Astrocyte (in vitro differentiated cells and primary cell): Measurements from ENCODE around the gene ARSG. TPM values are rescaled to one million over a fixed set of nuclear protein-coding genes. Genes with fewer than 3 reads are reported as not detected.
A peak's percentile ranks its signal among the peaks of the same experiment; 100 is the strongest.
"Not testable (repeated sequence)": the region's sequence is repeated elsewhere in the genome, so short reads cannot be mapped to it uniquely, and the experiment has no call there.

ENCODE experiments used
- DNase-seq: peaks from one replicate; pipeline ENCODE4 v3.0.0-alpha.2; 2010; ENCODE audit warnings: low read depth
- FAIRE-seq: peaks from 2 replicates; lab custom pipeline; 2011; peaks lifted over from hg19 to GRCh38; lab: Jason Lieb, UNC
- H2AFZ ChIP-seq: 2 replicates; pipeline ENCODE4 v1.6.0; 2012; ENCODE audit warnings: low read depth, low read length, inconsistent platforms
- H3K27ac ChIP-seq: 2 replicates; pipeline ENCODE4 v1.5.1; 2011; ENCODE audit warnings: low read depth, low read length, inconsistent platforms
- H3K27me3 ChIP-seq: 2 replicates; pipeline ENCODE4 v1.6.0; 2011; ENCODE audit warnings: low read length, inconsistent platforms; ENCODE audit not compliant: insufficient read depth
- H3K36me3 ChIP-seq: 2 replicates; pipeline ENCODE4 v1.5.1; 2011; ENCODE audit warnings: low read length, inconsistent platforms; ENCODE audit not compliant: insufficient read depth
- H3K4me1 ChIP-seq: 2 replicates; pipeline ENCODE4 v1.5.1; 2011; ENCODE audit warnings: low read length, inconsistent platforms; ENCODE audit not compliant: insufficient read depth
- H3K4me2 ChIP-seq: 2 replicates; pipeline ENCODE4 v1.6.0; 2012; ENCODE audit warnings: low read length, inconsistent platforms
- H3K4me3 ChIP-seq: 2 replicates; pipeline ENCODE4 v1.5.1; 2011; ENCODE audit warnings: low read depth, mild to moderate bottlenecking, low read length, inconsistent platforms; ENCODE audit not compliant: insufficient read depth
- H3K79me2 ChIP-seq: 2 replicates; pipeline ENCODE4 v1.6.0; 2012; ENCODE audit warnings: mild to moderate bottlenecking, low read length, inconsistent platforms; ENCODE audit not compliant: insufficient read depth
- H3K9ac ChIP-seq: 2 replicates; pipeline ENCODE4 v1.6.0; 2012; ENCODE audit warnings: mild to moderate bottlenecking, low read length, inconsistent platforms
- H3K9me3 ChIP-seq: 2 replicates; pipeline ENCODE4 v1.5.1; 2012; ENCODE audit warnings: low read depth, mild to moderate bottlenecking, low read length, inconsistent platforms; ENCODE audit not compliant: insufficient read depth
- H4K20me1 ChIP-seq: 2 replicates; pipeline ENCODE4 v1.6.0; 2012; ENCODE audit warnings: low read length, inconsistent platforms; ENCODE audit not compliant: insufficient read depth
- H3K27ac Mint-ChIP-seq: one replicate; pipeline ENCODE4 v1.8.0; 2021; ENCODE audit warnings: mild to moderate bottlenecking, mixed read lengths; ENCODE audit not compliant: unreplicated experiment
- H3K27me3 Mint-ChIP-seq: one replicate; pipeline ENCODE4 v1.8.0; 2021; ENCODE audit warnings: low read depth, mixed read lengths; ENCODE audit not compliant: unreplicated experiment
- H3K36me3 Mint-ChIP-seq: one replicate; pipeline ENCODE4 v1.8.0; 2021; ENCODE audit warnings: low read depth, mixed read lengths; ENCODE audit not compliant: unreplicated experiment
- H3K4me1 Mint-ChIP-seq: one replicate; pipeline ENCODE4 v1.8.0; 2021; ENCODE audit warnings: low read depth, mixed read lengths; ENCODE audit not compliant: unreplicated experiment
- H3K4me3 Mint-ChIP-seq: one replicate; pipeline ENCODE4 v1.8.0; 2021; ENCODE audit warnings: mild to moderate bottlenecking, moderate library complexity, mixed read lengths; ENCODE audit not compliant: unreplicated experiment
- H3K9me3 Mint-ChIP-seq: one replicate; pipeline ENCODE4 v1.8.0; 2021; ENCODE audit warnings: mild to moderate bottlenecking, mixed read lengths; ENCODE audit not compliant: unreplicated experiment
- EZH2 ChIP-seq: IDR thresholded peaks from 2 replicates; pipeline ENCODE4 v1.6.1; 2012; ENCODE audit warnings: mild to moderate bottlenecking, low read length, inconsistent platforms; ENCODE audit not compliant: insufficient read depth
- total RNA-seq: library from RNA; stranded (reverse); gene quantifications from 2 replicates; pipeline ENCODE4 v1.2.1, GENCODE V29; 2021
- TF ChIP-seq, protein P1 (sequence below): IDR thresholded peaks from 2 replicates; pipeline ENCODE4 v1.5.1; 2011; ENCODE audit warnings: low read depth, mild to moderate bottlenecking, inconsistent platforms, low read length, moderate library complexity; ENCODE audit not compliant: insufficient read depth

The ARSG gene
- total RNA-seq, 1 donor from 2014 or later: 2.6 TPM

DNA sequence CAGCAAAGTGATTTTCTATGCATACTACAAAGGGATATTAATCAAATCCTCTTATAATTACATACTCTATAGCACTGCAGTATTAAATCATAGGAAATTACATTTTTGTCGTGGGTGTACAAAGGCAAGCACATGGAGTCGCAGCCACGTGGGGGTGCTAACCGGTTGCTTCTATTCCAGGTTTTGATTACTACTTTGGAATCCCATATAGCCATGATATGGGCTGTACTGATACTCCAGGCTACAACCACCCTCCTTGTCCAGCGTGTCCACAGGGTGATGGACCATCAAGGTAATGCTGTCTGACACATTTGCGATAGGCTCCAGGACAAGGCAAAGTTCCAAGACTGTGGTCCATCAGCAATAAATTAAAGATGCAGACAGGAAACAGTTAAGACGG is 60.1 kb downstream of the ARSG start:
- Histone ChIP-seq H3K4me2 (no peak overlapping the region), H3K27me3 (no peaks in the 10 kb centered on the region), H3K4me3 (no peak overlapping the region), H3K9me3 (no peaks in the 10 kb centered on the region), H3K27ac (no peak overlapping the region), H3K9ac (no peak overlapping the region), H3K4me1 (peaks cover 11% of the 10 kb centered on the region), H3K36me3 (no peaks in the 10 kb centered on the region), H4K20me1 (no peaks in the 10 kb centered on the region), H3K79me2 (no peaks in the 10 kb centered on the region), H2AFZ (no peak overlapping the region)
- Mint-ChIP-seq H3K36me3 (no peaks in the 10 kb centered on the region), H3K4me3 (no peak overlapping the region), H3K27me3 (peaks cover 3% of the 10 kb centered on the region), H3K27ac (no peak overlapping the region), H3K9me3 (no peaks in the 10 kb centered on the region), H3K4me1 (peaks cover 11% of the 10 kb centered on the region)
- FAIRE-seq: no peak
- peak; percentile 52 for DNase-seq
- TF ChIP-seq, protein P1, sequence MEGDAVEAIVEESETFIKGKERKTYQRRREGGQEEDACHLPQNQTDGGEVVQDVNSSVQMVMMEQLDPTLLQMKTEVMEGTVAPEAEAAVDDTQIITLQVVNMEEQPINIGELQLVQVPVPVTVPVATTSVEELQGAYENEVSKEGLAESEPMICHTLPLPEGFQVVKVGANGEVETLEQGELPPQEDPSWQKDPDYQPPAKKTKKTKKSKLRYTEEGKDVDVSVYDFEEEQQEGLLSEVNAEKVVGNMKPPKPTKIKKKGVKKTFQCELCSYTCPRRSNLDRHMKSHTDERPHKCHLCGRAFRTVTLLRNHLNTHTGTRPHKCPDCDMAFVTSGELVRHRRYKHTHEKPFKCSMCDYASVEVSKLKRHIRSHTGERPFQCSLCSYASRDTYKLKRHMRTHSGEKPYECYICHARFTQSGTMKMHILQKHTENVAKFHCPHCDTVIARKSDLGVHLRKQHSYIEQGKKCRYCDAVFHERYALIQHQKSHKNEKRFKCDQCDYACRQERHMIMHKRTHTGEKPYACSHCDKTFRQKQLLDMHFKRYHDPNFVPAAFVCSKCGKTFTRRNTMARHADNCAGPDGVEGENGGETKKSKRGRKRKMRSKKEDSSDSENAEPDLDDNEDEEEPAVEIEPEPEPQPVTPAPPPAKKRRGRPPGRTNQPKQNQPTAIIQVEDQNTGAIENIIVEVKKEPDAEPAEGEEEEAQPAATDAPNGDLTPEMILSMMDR: no peak
- TF ChIP-seq EZH2: no peak

DNA sequence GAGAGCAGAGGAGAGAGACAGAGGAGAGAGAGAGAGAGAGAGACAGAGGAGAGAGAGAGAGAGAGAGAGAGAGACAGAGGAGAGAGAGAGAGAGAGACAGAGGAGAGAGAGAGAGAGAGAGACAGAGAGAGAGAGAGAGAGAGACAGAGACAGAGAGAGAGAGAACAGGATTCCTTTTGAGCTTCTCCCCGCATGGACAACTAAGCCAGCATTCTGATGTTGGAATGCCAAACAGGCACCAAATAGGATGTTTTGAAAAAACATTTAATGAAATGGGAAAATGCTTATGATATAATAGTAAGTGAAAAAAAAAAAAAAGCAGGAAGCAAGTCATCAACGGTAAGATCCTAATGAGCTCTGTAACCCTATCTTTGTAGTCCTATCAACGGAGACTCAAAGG is 60.7 kb downstream of the ARSG start:
- TF ChIP-seq, protein P1: no peak
- no peak for TF ChIP-seq EZH2
- Histone ChIP-seq H4K20me1 (no peaks in the 10 kb centered on the region), H3K79me2 (no peaks in the 10 kb centered on the region), H3K9me3 (no peaks in the 10 kb centered on the region), H3K9ac (no peak overlapping the region), H3K27me3 (no peaks in the 10 kb centered on the region), H3K27ac (no peak overlapping the region), H3K4me1 (peaks cover 11% of the 10 kb centered on the region), H3K36me3 (no peaks in the 10 kb centered on the region), H2AFZ (no peak overlapping the region), H3K4me3 (no peak overlapping the region), H3K4me2 (no peak overlapping the region)
- DNase-seq (no peak), FAIRE-seq (no peak)
- peaks cover 3% of the 10 kb centered on the region for H3K27me3 Mint-ChIP-seq
- no peak overlapping the region for H3K27ac Mint-ChIP-seq
- no peaks in the 10 kb centered on the region for H3K36me3 Mint-ChIP-seq
- H3K9me3 Mint-ChIP-seq: no peaks in the 10 kb centered on the region
- H3K4me1 Mint-ChIP-seq: peaks cover 11% of the 10 kb centered on the region
- H3K4me3 Mint-ChIP-seq: no peak overlapping the region

DNA sequence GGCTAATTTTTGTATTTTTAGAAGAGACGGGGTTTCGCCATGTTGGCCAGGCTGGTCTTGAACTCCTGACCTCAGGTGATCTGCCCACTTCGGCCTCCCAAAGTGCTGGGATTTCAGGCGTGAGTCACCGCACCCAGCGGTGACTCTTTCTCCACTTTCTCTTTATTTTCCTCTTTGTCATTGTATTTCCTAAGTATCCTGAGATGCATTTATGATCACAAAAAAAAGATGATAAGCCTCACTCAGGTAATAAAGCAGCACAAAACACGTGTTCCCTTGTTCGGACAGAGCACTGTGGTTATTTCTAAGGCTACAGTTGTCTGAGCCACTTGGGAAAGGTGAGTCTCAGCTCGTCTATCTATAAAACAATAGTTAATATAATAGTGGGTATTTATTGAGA is 61.4 kb downstream of the ARSG start:
- peaks cover 11% of the 10 kb centered on the region for H3K4me1 Mint-ChIP-seq
- not testable (repeated sequence) for H3K27me3 ChIP-seq, H3K27me3 Mint-ChIP-seq, H3K9ac ChIP-seq, H3K4me3 ChIP-seq, H3K4me2 ChIP-seq, H3K4me3 Mint-ChIP-seq, H3K9me3 Mint-ChIP-seq, DNase-seq, H3K36me3 Mint-ChIP-seq, H4K20me1 ChIP-seq, H2AFZ ChIP-seq, FAIRE-seq, H3K36me3 ChIP-seq, H3K9me3 ChIP-seq, H3K27ac Mint-ChIP-seq, H3K79me2 ChIP-seq, H3K27ac ChIP-seq
- peaks cover 11% of the 10 kb centered on the region for H3K4me1 ChIP-seq
